ACHN (cell line): ENCODE results near the gene CAPN9.
A peak's percentile ranks its signal among the peaks of the same experiment; 100 is the strongest.
"Not testable (repeated sequence)": the region's sequence is repeated elsewhere in the genome, so short reads cannot be mapped to it uniquely, and the experiment has no call there.

Source experiments
- DNase-seq: peaks from one replicate; pipeline ENCODE4 v3.0.0-alpha.2; 2015
- in situ Hi-C: cut with HindIII; loops from 2 replicates; pipeline ENCODE4 v1.10.0; 2017; ENCODE audit warnings: low sequenced_read_pairs, low pct_ligation_motif_present, low pct_unique_long_range_greater_than_20kb

The CAPN9 gene

GRCh38 chr1:230709619-230710542, 37.3 kb upstream of the CAPN9 start:
- in situ Hi-C loops: no loop called here
- no peak for DNase-seq

- no peak for DNase-seq
- in situ Hi-C loops: no loop called here
Observed at GRCh38 chr1:230710543-230710904, 36.7 kb upstream of the CAPN9 start.

- in situ Hi-C loops: no loop called here
- no peak for DNase-seq
Observed at GRCh38 chr1:230711245-230711644, 35.9 kb upstream of the CAPN9 start.

GRCh38 chr1:230712470-230712942, 34.7 kb upstream of the CAPN9 start:
- in situ Hi-C loops: no loop called here
- DNase-seq: no peak

GRCh38 chr1:230713138-230713537, 34.0 kb upstream of the CAPN9 start:
- in situ Hi-C loops: no loop called here
- no peak for DNase-seq

GRCh38 chr1:230713547-230713914, 33.7 kb upstream of the CAPN9 start:
- DNase-seq: no peak
- in situ Hi-C loops: no loop called here

GRCh38 chr1:230713915-230714764, 33.0 kb upstream of the CAPN9 start, which contains the start of gene AGT:
Gene AGT, minus strand, starts transcription at chr1:230714122. Its CDS starts 3,299 bp downstream, at chr1:230710823.
- in situ Hi-C loops: no loop called here
- DNase-seq: peak; percentile 63

- in situ Hi-C loops: no loop called here
- DNase-seq: no peak
Observed at GRCh38 chr1:230715510-230715909, 31.7 kb upstream of the CAPN9 start.

GRCh38 chr1:230716453-230716852, 30.7 kb upstream of the CAPN9 start:
- in situ Hi-C loops, DNase-seq: not testable (repeated sequence)

- DNase-seq: no peak
- in situ Hi-C loops: no loop called here
Observed at GRCh38 chr1:230717251-230717650, 29.9 kb upstream of the CAPN9 start.

- in situ Hi-C loops: not testable (repeated sequence)
Observed at GRCh38 chr1:230721849-230722522, 25.2 kb upstream of the CAPN9 start.

GRCh38 chr1:230725256-230726012, 21.8 kb upstream of the CAPN9 start:
- in situ Hi-C loops: no loop called here
- no peak for DNase-seq

More at GRCh38 chr1:230721849-230722522, 25.2 kb upstream of the CAPN9 start:
- not testable (repeated sequence) for DNase-seq

- in situ Hi-C loops: no loop called here
- DNase-seq: no peak
Observed at GRCh38 chr1:230728710-230729392, 18.3 kb upstream of the CAPN9 start.

- DNase-seq: no peak
- in situ Hi-C loops: no loop called here
Observed at GRCh38 chr1:230730977-230731376, 16.2 kb upstream of the CAPN9 start.

- DNase-seq: no peak
- in situ Hi-C loops: no loop called here
Observed at GRCh38 chr1:230735447-230735846, 11.7 kb upstream of the CAPN9 start.

GRCh38 chr1:230737622-230738262, 9.4 kb upstream of the CAPN9 start:
- in situ Hi-C loops: no loop called here
- no peak for DNase-seq
